HG03175 (cell line): ENCODE results near the gene TOMM20L.
"Not testable (repeated sequence)": the region's sequence is repeated elsewhere in the genome, so short reads cannot be mapped to it uniquely, and the experiment has no call there.

Experiments
- ATAC-seq: cut with Tn5 transposase; IDR thresholded peaks from one replicate; pipeline ENCODE4 v1.9.1; 2021; ENCODE audit warnings: mild to moderate bottlenecking, moderate library complexity; ENCODE audit not compliant: unreplicated experiment

Gene TOMM20L

DNA sequence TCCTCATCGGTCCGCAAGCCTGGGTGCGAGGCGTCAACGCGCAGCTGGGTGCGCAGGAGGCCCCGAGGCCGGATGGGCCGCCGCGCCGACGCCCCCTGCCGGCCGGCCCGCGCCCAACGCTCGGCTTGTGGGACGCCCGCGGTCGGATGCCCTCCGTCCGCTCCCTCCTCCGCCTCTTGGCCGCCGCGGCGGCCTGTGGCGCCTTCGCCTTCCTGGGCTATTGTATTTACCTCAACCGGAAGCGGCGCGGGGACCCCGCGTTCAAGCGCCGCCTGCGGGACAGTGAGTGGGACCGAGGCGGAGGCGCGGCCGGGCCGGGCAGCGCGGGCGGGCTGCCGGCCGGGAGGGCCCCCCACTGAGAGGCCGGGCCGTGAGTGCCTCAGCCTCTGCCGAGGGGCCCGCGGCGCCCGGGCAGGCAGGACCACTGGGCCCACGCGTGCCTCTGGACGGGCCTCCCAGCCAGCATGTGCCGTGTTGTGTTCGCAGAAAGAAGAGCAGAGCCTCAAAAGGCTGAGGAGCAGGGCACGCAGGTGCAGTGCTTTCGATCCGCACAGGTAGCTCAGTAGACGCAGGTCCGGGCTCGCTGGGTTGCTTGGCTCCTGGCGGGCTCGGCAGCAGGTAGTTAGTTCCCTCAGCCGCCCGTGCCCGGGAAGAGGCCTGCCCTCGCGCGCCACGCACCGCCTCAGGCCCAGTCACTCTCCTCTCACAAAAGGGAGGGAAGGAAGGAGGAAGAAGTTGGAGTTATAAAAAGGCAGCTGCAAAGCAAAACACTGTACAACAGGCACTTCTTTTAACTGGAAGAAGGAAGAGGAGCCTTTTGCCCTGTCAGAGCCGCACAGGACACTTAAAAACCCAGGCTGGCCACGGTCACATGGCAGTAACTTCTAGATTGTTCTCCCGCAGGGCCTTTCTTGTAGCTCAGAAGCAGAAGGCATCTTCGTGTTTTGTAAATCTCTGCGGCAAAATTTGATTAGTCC lies at the start of gene TOMM20L:
TSS of gene TOMM20L (plus strand) at position 119 of the 977 bp plus-strand sequence. CDS start at position 147, 28 bp downstream.
- ATAC-seq: peak; percentile 95

DNA sequence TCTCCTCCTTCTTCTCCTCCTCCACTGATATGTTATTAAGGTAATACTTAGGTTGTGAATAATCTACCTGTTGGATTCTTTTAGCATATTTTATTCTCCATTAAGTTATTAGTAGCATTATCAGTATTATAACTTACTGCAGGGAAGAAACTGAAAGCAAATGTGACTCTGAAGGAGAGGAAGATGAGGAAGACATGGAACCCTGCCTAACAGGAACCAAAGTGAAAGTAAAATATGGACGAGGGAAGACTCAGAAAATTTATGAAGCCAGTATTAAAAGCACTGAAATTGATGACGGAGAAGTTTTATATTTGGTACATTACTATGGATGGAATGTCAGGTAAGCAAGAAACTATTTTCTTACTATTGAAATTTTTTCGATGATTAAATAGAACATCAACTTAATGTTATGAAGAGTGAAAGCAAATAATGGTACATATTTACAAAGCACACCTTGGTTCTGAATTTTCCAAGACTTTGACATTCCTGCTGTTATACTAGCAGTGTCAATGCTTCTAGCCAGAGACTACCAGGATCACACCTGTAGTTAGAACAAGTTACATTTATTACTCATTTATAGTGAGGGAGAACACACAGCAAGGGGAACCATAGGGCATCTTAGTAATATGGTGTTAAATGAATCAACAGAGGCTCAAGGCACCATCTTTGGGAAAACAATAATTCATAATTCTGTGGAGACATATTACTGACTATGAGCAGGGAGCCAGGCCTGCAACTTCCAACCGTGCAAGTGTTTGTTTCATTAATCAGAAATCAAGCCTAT lies 42.0 kb upstream of the TOMM20L start:
- no peak for ATAC-seq

DNA sequence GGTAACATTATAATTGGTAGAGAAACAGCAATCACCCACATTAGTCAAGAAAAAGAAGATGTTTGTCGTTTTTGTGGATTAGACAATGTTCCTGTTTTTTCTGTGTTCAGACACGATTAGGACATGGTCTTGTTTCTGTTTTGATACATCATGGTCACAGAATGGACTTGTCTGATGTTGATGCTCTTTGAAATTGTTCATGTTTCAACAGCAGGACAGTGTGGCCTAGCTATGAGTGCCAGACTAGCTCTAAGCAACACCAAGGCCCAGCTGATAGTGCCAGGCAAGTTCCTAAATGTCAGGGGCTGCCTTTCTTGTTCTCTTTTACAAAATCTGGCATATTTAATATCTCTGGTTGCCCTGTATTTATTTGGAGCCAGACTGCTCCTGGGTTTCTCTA lies 40.9 kb upstream of the TOMM20L start:
- ATAC-seq: no peak

DNA sequence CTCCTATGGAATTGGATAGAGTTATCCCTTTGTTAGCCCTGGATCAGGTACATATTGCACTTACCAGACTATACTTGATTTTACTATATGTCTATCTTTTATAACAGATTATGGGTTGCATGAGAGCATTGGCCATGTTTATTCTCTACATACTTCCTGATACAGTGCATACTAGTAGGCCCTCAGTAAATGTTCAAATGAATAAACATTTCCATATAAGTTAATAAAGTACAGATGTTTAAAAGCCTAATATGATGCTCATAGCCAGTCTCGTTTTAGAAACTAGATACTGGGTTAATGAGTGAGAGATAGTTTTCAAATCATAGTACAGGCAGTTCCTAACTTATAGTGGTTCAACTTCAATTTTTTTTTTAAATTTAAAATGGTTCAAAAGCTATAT lies 39.5 kb upstream of the TOMM20L start:
- ATAC-seq: no peak

DNA sequence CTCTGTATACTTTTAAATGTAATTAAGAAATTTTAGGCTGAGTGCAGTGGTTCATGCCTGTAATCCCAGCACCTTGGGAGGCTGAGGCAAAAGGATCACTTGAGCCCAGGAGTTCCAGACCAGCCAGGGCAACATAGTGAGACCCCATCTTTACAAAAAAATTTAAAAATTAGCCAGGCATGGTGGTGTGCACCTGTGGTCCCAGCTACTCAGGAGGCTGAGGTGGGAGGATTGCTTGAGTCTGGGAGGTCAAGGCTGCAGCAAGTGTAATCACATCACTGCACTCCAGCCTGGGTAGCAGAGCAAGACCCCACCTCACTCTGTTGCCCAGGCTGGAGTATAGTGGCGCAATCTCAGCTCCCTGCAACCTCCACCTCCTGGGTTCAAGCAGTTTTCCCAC lies 33.5 kb upstream of the TOMM20L start:
- ATAC-seq: not testable (repeated sequence)

DNA sequence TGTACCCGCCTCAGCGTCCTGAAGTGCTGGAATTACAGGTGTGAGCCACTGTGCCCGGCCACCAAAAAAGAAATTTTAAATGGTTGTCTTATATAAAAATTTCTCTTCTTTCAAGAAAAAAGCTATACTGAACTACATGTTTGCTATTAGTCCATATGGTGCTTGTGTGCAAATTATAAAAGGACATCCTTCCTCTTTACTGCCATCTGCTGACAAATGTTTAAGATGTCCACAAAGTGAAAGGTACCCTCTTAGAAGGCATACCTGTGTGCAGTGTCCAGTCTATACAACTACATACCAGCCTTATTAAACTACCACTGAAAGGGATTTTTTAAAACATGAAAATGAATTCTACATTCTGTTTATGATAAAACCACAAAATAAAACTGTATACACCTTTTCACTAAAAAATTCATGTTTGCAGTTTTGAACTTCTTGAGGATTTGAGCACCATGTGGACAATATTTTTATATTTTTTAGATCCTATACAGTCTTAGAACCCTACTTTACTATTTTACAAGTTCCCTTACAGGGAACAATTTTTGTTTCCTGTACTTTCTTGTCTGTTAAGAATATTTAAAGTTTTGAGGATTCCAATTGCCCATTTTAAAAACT lies 32.8 kb upstream of the TOMM20L start:
- ATAC-seq: peak; percentile 51

DNA sequence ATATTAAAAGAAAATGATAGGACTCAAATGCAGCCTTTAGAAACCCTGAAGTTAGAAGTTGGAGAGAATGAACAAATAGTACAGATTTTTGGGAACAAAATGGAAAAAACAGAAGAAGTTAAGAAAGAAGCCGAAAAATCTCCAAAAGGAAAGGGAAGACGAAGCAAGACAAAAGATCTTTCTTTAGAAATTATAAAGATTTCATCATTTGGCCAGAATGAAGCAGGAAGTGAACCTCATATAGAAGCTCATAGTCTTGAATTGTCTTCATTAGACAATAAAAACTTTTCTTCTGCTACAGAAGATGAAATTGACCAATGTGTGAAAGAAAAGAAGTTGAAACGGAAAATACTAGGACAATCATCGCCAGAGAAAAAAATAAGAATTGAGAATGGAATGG lies 31.4 kb upstream of the TOMM20L start:
- no peak for ATAC-seq

DNA sequence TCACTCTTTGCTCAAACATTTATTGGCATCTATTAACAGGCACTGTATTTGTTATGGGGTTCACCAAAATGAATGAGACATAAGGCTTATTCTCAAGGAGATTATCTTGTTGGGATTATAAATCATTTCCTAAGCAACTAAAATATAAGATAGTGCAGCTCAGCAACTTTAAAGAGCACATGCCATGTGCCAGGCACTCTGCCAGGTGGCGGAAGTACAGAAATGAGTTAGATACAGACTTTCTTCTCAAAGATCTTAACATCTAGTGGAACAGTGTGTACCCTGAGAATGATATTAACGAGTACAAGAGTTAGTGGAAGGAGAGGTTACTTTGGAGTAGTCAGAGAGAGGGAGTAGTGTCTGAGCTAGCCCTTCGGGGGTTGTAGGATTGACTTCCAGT lies 28.4 kb upstream of the TOMM20L start:
- no peak for ATAC-seq

DNA sequence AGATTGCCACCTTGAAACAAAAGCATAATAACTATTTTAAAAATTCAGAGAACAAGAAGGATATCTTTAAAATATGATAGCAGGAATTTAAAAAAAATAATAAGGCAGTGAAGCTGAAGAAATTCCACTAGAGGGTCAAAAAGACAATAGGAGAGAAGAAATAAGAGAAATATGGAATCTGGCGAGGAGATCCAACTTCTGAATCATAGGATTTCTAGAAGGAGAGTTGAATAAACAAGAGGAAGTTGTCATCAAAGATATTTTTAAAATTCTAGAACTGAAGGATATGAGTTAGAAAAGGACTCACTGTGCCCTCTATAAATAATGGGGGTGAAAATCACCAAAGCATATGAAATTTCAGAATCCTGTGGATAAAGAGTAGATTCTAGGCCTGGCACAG lies 26.8 kb upstream of the TOMM20L start:
- no peak for ATAC-seq

DNA sequence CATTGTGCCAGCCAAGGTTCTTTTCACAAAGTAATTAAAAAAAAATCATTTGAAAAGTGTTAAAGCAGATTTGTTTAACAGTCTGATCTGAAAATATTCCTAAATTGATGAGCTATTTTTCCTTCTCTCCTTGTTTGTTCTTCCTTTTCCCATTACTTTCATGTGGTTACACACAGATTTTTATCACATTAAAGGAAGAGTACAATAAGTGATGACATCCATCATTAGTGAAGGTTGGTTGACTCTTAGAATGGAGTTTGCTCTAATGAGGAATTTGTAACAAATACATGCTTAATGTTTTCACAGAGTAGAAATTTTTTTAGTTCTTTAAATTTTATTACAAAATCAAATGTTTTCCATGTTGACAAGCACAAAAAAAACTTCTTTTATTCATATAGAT lies 18.9 kb upstream of the TOMM20L start:
- ATAC-seq: no peak

DNA sequence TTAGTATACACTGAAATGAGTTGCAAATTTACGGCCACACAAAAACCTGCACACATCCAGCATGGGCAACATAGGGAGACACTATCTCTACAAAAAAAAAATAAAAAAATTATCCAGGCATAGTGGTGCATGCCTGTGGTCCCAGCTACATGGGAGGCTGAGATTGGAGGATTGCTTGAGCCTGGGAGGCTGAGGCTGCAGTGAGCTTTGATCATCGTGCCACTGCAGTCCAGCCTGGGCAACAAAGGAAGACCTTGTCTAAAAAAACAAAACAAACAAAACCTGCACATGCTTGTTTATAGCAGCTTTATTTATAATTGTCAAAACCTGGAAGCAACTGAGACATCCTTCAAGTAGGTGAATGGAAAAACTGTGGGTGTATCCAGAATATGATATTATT lies 4.9 kb upstream of the TOMM20L start:
- no peak for ATAC-seq

DNA sequence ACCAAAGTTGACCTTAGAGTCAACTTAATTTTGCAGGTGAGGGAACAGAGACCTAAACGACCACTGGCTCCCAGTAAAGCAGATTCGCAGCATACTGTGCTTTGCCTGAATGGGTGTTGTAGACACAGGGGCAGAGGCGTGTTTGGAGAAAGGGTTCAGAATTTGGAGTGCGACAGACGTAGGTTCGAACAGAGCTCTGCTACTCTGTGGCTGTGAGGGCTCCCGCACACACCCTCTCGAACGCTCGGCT lies 243 bp upstream of the TOMM20L start:
- ATAC-seq: no peak

DNA sequence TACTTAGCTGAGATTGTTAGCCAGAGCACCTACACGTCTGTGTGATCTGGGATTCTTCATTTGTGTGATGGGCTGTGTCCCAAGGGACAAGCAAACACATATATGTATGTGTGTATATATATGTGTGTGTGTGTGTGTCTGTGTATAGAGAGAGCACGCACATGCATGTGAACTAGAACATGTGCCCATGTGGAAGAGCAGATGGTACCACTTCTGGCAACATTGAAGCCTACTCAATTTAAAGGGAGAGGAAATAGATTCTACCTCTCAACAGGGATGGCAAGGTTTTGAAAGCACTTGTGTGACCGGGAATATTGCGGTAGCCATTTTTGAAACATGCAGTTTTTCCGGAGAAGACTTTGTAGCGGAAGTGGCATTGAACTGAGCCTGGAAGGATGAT lies 1.4 kb downstream of the TOMM20L start:
- ATAC-seq: no peak

DNA sequence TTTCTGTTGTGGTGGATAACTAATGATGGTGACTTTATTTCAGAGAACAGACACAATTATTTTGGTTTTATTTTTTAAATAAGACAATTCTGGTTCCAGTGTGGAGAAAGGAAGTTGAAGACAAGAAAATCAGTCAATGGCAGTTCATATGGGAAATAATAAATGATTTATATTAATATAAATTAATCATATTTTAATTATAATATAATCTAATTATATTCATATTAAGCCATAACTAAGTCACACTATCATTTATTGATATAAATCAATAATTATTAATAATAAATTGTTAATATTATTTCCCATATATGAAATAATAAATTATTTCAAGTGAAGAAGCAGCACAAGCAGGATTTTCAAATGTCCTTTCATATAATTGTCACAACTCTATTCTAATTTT lies 2.8 kb downstream of the TOMM20L start:
- ATAC-seq: no peak

DNA sequence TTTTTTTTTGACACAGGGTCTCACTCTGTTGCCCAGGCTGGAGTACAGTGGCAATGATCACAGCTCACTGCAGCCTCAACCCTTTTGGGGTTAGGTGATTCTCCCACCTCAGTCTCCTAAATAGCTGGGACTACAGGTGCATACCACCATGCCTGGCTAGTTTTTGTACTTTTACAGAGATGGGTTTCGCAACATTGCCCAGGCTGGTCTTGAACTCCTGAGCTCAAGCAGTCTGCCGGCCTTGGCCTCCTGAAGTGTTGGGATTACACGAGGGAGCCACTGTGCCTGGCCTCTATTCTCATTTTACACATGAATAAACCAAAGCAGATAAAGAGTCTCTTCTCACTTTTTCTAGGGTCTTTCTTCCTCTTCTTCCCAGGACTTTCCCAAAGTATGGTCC lies 3.2 kb downstream of the TOMM20L start:
- ATAC-seq: no peak

DNA sequence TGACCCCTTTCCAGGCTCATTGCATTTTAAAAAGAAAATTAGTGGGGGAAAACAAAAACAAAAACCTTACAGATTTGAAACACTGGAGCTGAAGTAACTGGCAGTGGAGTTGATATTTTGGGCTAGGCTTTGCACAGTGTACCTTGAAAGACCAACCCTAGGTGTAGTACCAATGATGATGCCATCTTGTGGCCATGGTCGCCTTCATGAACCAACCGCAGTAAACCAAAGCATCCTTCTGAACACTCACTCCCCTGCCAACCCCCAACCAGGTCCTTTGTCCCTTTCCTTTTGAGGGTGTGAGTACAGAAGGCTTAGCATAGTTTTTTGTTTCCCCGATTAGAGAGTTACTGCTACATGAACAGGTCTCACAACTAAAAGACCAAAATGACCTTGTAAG lies 5.9 kb downstream of the TOMM20L start:
- ATAC-seq: no peak

DNA sequence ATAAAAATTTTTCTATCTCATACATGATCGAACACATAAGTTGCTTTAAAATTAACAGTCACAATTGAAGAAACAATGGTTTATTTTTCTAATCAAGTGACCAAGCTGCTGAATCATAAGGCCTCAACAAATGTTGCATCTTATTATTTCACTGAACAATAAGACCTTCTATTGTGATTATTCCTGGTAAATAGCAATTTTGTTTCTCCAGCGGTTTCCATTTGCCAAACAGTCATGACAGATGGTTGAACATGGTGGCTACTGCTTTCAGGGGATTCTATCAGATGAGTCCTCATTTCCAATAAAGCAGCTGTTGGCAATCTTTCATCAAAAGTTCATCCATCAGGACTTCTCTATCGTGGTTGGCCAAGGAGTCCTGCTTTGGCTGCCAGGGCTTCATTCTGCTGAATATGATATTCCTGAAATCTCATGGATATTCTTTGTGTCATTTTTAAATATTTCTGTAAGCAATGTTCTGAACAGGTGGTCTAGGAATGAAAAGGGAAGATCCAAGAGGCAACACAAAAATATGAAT lies 13.0 kb downstream of the TOMM20L start:
- no peak for ATAC-seq

DNA sequence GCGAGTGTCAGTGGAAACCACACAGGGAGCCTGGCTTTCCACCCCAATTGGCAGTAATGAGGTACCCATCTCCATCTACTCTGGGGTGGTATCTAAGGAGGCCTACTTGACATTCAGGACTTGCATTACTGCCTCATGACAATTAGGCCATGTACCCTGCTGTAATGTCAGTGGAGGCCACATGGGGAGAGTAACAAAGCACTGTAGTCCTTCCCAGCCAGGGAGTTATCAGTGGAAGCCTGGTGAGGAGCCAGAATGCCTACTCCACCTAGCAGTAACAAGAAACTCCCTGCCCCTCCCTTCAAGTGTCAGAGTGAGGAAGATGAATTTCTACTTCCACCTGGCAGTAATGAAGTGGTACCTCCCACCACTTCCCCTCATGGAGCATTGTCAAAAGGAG lies 19.1 kb downstream of the TOMM20L start:
- ATAC-seq: no peak

DNA sequence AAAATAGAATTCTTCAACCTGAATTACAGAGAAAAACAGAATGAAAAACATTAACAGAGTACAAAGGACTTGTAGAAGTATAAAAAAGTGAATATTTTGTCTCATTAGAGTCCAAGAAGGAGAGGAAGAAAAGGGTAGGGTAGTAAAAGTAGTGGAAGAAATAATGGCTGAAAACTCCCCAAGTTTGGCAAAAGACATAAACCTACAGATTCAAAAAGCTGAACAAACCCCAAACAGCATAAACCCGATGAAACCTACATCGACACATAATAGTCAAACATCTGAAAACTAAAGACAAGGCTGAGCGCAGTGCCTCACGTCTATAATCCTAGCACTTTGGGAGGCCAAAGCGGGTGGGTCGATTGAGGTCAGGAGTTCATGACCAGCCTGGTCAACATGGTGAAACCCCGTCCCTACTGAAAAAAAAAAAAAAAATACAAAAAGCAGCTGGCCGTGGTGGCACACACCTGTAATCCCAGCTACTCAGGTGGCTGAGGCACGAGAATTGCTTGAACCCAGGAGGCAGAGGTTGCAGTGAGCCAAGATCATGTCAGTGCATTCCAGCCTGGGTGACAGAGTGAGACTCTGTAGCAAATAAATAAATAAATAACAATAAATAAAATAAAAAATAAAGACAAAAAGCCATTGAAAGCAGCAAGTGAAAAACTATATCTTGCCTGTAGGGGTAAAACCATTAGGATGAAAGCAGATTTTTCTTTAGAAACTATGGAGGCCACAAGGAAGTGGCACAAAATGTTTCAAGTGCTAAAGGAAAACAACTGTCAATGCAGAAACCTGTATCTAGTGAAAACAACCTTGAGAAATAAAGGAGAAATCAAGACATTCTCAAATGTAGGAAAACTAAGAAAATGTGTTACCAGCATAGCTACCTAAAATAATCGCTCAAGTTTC lies 20.2 kb downstream of the TOMM20L start:
- ATAC-seq: no peak

DNA sequence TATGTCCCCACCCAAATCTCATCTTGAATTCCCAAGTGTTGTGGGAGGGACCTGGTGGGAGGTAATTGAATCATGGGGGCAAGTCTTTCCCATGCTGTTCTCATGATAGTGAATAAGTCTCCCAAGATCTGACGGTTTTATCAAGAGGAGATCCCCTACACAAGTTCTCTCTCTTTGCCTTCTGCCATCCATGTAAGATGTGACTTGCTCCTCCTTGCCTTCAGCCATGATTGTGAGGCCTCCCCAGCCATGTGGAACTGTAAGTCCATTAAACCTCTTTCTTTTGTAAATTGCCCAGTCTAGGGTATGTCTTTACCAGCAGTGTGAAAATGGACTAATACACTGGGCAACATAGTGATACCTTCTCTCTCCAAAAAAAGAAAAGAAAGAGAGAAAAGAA lies 21.2 kb downstream of the TOMM20L start:
- ATAC-seq: not testable (repeated sequence)
